HG02884 (cell line): ENCODE measurements around the gene NFKBIE.

Experiments used
- ATAC-seq: cut with Tn5 transposase; IDR thresholded peaks from one replicate; pipeline ENCODE4 v1.9.1; 2021; ENCODE audit warnings: mild to moderate bottlenecking, moderate library complexity; ENCODE audit not compliant: unreplicated experiment

NFKBIE gene

DNA sequence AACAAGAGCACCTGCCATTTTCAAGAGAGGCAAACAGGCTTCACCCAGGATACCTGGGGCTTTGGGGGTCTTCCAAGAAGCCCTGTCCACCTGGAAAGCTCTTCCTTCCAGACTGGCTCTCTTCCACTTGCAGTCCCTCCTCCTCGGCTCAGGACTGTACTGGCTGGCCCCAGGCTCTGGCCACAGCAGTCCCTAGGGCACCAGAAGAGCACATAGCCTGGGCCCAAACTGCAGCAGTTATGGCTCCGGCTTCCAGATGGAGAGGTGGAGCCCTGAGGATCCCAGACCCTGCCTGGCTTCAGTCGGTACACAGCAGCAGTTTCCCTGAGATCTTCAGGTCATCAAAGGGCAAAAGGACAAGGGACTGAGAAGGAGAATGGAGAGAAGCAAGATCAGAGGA, 6.4 kb downstream of the NFKBIE start:
- ATAC-seq = no peak

DNA sequence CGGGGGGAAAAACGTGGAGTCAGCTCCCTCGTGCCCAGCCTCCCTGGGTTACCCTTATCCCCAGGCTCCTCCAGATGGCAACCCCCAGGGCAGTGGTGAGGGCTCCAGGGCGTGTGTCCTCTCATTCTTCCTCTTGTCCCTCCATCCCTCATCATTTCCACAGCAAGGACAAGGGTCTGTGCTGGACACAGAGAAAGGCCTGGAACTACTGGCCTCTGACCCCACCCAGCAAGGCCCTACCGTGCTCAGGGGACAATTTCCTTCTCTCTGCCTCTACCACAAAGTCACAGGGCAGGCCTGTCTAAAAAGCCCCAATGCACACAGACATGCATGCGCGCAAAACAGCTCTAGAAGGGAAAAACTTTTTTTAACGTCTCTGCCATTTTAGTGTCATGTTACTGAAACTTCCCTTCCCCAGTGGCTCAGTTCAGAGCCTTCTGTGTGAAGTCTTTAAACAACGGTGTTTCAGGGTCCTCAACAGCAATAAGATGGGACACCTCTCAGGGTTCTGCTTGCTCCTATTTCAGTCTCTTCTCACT, 7.0 kb downstream of the NFKBIE start:
- no peak for ATAC-seq

DNA sequence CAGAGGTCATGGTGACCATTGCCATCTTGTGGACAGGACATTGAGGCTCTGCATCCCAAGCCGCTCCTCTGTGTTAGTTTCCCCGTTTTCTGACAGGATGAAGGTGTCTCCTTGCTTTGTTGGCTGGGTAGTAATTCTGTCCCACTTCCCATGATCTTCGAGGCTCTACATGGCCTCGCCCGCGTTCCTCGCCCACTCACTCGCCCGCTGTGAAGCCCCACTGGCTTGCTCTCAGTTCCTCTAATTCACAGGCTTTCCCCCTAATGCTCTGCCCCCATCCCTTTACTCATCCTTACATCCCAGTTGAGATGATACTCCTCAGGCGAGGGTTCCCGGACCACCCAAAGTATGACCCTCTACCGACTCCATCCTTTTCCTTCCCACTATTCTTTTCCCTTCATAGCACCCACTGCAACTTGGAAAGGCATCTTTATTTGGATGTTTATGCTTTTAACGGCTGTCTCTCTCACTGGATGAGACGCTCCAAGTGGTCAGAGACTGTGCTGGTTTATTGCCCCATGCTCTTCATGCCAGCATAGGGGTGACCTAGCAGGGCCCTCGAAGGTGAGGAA, 7.5 kb downstream of the NFKBIE start:
- peak; percentile 13 for ATAC-seq

DNA sequence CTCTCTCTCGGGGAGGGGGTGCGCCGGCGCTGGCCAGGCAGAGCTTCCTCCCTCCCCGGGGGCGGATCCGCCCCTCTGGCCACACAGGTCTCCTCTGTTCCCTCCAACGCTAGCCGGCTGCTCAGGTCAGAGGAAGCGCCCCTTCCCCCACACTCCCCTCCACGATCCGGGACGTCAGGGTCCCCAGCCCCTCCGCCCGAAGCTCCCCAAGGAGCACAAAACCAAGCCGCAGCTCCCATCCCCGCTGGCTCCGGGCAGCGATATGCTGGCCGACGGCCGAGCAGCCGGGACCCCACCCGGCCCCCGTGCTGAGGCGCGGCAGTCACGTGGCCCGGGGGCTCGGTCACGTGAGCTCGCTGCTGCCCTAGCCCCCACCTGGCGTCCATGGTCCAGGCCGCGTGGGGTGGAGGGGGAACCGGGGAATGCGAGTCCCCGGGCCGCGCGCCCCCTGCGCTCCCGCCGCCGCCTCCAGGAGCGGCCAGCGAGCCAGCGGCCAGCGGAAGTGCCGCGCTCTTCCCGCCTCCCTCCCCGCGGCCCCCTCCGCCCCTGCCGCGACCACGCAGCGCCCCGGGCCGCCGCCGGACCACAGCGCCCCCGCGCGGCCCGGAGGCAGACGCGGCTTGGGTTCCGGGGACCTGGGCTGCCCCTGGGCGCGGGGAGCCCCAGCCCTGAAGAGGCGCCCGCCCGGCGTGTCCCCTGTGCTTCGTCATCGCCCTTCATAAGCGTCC, 8.2 kb downstream of the NFKBIE start, which contains the start of gene SLC35B2:
TSS of gene SLC35B2 (minus strand) at position 504 of the 728 bp plus-strand sequence. CDS start at position 386, 118 bp downstream.
- ATAC-seq = peak; percentile 48

DNA sequence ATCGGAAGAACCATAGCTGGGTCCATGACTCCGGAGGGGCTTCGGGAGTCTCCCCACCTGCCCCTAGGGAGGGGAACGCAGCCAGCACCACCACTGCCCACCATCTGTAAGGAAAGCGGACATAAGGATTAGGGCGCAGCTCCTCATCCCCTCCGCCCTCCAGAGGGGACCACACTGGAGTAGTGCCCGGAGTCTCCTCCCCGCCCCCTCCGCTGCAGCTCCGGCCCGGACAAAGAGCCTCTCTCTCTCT, 8.7 kb downstream of the NFKBIE start:
- ATAC-seq = no peak

DNA sequence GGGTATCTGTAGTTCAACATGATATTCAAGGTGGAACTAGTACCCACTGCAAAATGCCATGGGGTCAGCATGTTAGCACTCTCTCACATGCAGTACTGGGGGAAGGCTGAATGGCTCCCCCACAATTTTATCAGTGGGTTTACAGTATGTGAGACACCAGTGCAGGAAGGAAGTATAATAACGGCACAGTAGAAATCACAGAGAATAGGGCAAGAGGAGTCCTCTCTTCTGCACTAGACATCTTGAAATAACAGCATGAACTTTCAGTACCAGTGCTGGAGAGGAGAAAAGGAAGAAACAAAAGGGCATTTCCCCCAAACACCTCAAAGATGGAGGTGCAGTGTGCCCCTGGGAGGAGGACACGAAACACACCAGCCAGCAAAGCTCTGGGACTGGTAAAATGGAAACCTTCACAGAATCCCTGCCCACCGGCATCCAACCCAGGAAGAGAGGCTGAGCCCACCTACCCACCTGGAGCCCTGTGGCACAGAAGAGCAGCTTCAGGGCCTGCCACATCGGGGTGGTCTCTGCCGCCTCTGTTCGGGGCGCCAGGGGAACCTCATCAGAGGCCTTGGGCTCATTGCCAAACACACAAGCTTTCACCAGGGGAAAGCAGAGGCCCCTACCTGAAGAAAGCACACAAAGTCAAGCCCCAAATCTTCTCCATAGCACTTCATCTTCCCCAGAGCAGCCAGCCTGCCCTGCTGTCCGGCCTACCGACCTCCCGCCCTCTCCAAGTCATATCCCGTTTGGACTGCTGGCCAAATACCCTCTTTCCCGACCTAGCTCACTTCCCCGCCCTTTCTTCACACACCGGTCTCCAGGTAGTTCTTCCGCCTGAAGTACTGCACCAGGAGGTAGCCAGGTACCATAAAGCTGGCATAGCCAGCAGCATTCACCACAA, 9.2 kb downstream of the NFKBIE start:
- ATAC-seq = no peak

DNA sequence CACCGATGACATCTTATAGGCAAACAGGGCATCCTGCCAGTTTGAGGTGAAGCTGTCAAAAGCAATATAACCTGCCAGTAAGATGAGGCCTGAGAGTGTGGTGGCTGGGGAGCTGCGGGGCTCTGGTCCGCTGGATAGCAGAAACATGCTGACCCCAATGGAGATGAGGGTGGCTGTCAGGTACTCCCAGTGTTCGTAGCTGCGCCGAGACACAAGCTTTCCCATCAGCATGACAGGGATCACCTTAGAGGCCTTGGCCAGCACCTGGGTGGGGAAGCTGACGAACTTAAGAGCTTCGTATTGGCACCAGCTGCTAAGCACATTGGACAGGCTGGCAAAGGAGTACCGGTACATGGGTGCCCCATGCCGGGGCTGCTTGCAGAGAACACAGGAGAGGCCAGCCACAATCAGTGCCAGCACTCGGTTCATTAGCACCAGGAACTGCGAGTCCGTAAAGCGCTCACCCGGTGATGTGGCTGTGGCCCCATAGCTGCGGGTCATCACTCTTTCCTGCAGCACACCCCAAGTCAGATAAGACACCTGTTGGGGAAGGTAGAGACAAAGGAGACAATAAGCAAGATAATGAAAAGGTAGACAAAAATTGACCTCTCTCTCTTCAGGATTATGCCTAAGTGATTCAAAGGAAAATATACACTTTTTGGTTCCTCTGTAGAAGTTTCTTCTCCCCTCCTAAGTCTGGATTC, 10.1 kb downstream of the NFKBIE start:
- ATAC-seq = no peak

DNA sequence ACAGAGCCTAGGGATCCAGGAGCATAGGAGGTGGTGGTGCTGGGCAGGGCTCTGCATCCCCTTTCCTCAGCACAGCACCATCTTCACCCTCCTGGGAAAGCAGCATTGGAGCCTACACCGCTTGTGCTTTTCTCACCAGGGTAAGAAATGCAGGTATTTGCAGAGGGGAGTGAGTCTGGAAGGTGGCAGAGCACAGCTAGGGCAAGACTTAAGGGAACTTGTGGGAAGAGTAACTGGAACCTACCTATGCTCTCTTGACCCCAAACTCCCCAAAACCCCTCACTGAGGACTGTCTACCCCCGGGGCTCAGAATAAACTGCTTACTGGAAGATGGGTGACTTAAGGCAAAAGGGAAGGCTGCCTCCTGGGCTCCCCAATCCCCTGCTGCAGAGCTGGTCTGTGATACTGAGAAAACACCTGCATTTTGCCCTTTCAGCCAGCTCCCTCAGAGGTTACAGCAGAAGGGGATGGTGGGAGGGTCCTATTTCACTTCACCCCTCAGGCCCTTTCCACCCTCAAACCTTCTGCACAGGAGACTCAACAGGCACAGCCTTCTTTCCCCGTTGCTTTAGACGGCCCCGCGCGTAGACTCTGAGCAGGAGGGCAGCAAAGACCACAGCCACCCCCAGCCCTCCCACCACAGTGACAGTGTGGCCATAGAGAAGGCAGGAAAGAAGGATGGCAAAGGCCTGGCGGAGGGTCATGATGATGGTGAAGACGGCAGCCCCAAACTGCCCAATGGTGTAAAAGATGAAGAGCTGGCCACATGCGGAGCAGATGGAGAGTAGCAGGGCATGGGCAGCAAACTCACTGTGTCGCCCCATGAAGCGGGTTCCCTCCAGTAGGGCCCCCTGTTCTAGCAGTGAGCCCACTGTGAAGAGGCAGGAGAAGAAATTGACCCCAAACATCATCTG, 10.9 kb downstream of the NFKBIE start:
- ATAC-seq = no peak

DNA sequence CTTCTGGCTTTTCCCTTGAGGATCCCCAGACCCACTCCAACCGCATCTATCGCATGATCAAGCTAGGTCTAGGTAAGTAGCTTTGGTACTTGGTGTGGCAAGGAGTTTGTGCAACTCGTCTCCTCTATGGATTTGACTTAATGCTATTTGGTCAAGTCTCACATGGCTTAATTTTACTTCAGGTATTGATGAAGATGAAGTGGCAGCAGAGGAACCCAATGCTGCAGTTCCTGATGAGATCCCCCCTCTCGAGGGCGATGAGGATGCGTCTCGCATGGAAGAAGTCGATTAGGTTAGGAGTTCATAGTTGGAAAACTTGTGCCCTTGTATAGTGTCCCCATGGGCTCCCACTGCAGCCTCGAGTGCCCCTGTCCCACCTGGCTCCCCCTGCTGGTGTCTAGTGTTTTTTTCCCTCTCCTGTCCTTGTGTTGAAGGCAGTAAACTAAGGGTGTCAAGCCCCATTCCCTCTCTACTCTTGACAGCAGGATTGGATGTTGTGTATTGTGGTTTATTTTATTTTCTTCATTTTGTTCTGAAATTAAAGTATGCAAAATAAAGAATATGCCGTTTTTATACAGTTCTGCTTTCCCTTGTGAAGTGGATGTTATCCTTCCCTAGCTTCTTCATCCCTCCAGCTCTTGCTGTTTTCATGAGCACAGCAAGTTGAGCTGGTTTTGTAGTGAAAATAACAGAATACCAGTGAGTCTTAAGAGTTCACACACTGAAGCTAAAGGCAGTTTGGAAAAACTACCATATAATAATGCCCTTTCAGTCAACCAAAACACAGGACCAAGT, 11.8 kb downstream of the NFKBIE start:
- ATAC-seq = no peak

DNA sequence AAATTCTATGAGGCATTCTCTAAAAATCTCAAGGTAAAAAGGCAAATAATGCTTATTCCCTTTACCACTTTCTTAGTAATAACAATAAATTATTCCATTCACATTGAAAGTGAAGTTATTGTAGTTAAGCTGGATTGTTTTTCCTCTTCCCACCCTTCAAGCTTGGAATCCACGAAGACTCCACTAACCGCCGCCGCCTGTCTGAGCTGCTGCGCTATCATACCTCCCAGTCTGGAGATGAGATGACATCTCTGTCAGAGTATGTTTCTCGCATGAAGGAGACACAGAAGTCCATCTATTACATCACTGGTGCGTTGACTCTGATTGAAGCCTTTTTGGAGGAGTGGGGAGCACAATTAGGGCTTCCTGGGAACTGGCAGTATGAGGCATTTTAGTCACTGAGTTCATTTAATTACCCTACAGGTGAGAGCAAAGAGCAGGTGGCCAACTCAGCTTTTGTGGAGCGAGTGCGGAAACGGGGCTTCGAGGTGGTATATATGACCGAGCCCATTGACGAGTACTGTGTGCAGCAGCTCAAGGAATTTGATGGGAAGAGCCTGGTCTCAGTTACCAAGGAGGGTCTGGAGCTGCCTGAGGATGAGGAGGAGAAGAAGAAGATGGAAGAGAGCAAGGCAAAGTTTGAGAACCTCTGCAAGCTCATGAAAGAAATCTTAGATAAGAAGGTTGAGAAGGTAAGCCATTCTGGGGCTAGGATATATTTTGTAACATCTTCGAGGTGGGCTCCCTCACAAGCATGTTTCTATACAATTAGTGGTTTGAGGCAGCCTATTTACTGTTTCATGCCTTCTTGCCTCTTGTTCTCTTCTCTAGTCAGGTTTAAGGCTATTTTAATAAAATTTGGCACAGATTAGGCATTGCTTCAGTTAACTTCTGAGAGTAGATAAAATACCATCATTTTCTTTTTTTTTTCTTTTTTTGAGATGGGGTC, 13.5 kb downstream of the NFKBIE start:
- no peak for ATAC-seq

DNA sequence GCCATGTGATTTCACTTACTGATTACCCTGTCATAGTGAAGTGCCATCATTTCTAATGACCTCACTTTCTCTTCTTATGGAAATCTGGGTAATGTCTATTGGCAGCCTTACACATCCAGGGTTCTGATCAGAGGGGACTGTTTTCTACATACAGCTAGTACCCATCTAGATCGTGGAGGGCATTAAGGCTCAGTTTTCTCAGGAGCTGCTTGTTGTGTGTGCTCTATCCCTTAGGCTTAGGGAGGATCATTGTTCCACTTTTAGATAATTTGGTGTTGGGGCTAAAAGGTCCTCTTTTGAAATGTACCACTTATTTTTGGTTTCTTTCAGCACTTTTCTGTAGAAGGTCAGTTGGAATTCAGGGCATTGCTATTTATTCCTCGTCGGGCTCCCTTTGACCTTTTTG, 14.6 kb downstream of the NFKBIE start:
- ATAC-seq = no peak

DNA sequence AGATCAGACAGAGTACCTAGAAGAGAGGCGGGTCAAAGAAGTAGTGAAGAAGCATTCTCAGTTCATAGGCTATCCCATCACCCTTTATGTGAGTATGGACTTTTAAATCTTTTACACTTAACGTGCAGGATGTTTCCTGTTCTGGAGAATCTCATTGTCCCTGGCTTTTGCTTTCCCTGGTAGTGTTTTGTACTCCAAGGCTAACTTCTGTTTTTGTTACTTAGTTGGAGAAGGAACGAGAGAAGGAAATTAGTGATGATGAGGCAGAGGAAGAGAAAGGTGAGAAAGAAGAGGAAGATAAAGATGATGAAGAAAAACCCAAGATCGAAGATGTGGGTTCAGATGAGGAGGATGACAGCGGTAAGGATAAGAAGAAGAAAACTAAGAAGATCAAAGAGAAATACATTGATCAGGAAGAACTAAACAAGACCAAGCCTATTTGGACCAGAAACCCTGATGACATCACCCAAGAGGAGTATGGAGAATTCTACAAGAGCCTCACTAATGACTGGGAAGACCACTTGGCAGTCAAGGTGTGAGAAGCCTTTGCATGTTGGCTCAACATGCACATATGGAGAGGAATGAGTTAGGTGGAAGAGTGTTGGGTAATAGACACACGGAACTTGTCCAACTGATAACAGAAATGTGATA, 15.2 kb downstream of the NFKBIE start:
- no peak for ATAC-seq

DNA sequence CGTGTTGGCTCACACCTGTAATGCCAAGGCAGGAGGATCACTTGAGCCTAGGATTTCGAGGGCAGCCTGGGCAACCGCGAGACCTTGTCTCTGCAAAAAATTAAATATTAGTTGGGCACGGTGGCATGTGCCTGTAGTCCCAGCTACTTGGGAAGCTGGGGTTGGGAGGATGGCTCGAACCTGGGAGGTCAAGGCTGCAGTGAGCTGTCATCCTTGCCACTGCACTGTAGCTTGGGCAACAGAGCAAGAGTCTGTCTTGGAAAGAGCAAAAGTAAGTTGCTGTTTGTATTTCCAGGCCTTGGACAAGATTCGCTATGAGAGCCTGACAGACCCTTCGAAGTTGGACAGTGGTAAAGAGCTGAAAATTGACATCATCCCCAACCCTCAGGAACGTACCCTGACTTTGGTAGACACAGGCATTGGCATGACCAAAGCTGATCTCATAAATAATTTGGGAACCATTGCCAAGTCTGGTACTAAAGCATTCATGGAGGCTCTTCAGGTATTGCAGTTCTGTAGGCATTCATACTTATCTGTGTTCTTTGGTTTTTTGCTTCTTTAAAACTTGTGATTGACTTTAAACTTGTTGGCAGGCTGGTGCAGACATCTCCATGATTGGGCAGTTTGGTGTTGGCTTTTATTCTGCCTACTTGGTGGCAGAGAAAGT, 16.1 kb downstream of the NFKBIE start:
- ATAC-seq = no peak

DNA sequence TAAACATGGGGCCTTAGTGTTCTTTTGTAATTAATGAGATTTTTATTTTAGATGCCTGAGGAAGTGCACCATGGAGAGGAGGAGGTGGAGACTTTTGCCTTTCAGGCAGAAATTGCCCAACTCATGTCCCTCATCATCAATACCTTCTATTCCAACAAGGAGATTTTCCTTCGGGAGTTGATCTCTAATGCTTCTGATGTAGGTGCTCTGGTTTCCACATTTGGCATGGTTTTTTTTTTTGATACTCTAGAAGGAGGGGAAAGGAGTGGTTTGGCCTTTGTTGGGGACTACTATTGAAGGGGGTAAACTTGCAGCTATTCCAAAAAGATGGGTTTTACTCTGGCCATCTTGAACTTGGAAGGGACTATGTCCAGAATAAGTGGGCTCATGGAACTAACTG, 16.8 kb downstream of the NFKBIE start:
- ATAC-seq = no peak

DNA sequence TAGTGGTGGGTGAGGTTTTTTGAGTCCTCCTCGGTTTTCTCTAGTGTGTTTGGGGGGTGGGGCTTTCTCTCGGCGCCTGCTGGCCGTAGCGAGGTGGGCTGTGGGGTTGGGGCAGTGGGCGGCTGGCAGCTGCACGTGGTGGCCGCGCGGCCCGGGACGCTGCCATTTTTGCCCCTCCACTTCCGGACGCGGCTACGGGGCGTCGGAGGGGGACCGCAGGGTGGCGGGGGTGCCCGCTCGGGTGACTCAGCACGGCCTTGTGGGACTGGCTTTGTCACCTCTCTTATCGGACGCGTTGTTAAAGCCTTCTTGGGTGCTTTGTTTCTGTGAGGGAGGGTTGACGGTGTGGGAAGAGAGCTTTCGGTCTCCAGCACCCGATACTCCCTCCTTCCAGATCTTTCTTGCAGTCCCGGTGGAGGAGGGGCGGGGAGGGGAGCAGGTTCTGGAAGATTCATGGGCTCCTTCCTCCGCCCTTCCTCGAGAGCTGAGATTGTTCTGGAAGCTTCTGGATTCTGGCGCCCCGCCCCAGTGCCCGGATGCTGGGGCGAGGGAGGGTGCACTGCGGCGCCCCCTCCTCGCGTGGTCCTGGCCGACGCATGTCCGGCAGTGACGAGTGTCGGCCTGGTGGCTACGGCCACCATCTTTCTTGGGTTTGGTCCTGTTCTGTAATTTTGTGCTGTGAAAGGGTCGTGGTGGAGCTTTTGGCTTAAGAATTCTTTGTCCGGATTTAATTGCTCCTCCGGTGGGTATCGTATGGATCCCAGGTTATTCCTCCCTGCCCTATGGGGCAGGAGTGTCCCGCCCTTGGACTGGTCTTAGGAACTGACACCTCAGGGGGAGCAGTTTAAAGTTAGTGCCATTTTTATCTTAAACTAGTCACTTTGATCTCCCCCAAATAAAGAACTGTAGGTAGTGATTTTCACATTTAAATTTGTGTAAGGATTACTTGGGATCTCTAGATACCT, 17.7 kb downstream of the NFKBIE start:
- ATAC-seq = no peak
